Amniotic stem cell (primary cell): Measurements from ENCODE around the gene CD300LB.
"Not testable (repeated sequence)": the region's sequence is repeated elsewhere in the genome, so short reads cannot be mapped to it uniquely, and the experiment has no call there.

ENCODE experiments used
- DNase-seq: peaks from one replicate; lab custom pipeline; 2025; lab: John Stamatoyannopoulos, UW

Gene CD300LB

GRCh38 chr17:74531231-74531761 lies at the start of gene CD300LB:
Gene CD300LB, minus strand, starts transcription at chr17:74531475. Its CDS starts 125 bp downstream, at chr17:74531350.
- no peak for DNase-seq

GRCh38 chr17:74579900-74580299 lies 48.6 kb upstream of the CD300LB start:
- no peak for DNase-seq

GRCh38 chr17:74578979-74579378 lies 47.7 kb upstream of the CD300LB start:
- DNase-seq: no peak

- no peak for DNase-seq
Observed at GRCh38 chr17:74574489-74575142, 43.3 kb upstream of the CD300LB start.

- DNase-seq: not testable (repeated sequence)
Observed at GRCh38 chr17:74573635-74574034, 42.4 kb upstream of the CD300LB start.

- DNase-seq: no peak
Observed at GRCh38 chr17:74573169-74573568, 41.9 kb upstream of the CD300LB start.

- DNase-seq: no peak
Observed at GRCh38 chr17:74571621-74572270, 40.5 kb upstream of the CD300LB start.

- DNase-seq: no peak
Observed at GRCh38 chr17:74569020-74570003, 38.0 kb upstream of the CD300LB start.

- DNase-seq: no peak
Observed at GRCh38 chr17:74568106-74568873, 37.0 kb upstream of the CD300LB start.

GRCh38 chr17:74567397-74567796 lies 36.1 kb upstream of the CD300LB start, which contains the start of gene CD300H:
Gene CD300H, minus strand, starts transcription at chr17:74567509.
- DNase-seq: no peak

- no peak for DNase-seq
Observed at GRCh38 chr17:74566132-74566753, 35.0 kb upstream of the CD300LB start.

GRCh38 chr17:74565126-74565525 lies 33.9 kb upstream of the CD300LB start:
- DNase-seq: no peak

- no peak for DNase-seq
Observed at GRCh38 chr17:74563358-74563757, 32.1 kb upstream of the CD300LB start.

GRCh38 chr17:74561586-74561985 lies 30.3 kb upstream of the CD300LB start:
- DNase-seq: no peak

GRCh38 chr17:74558882-74559519 lies 27.7 kb upstream of the CD300LB start:
- no peak for DNase-seq

- not testable (repeated sequence) for DNase-seq
Observed at GRCh38 chr17:74558402-74558801, 27.1 kb upstream of the CD300LB start.

GRCh38 chr17:74555427-74555940 lies 24.2 kb upstream of the CD300LB start:
- no peak for DNase-seq

GRCh38 chr17:74554909-74555308 lies 23.6 kb upstream of the CD300LB start:
- no peak for DNase-seq

GRCh38 chr17:74552037-74552436 lies 20.8 kb upstream of the CD300LB start:
- no peak for DNase-seq

GRCh38 chr17:74550602-74551001 lies 19.3 kb upstream of the CD300LB start:
- DNase-seq: no peak
